Type B pancreatic cell (in vitro differentiated cells): ENCODE data around the gene ZCWPW1. TPM values are rescaled to one million over a fixed set of nuclear protein-coding genes. Genes with fewer than 3 reads are reported as not detected.
"Not testable (repeated sequence)": the region's sequence is repeated elsewhere in the genome, so short reads cannot be mapped to it uniquely, and the experiment has no call there.

ENCODE experiments used
- DNase-seq: peaks from one replicate; pipeline ENCODE4 v3.0.0; 2021; ENCODE audit warnings: mixed read lengths; ENCODE audit not compliant: unreplicated experiment; ENCODE audit errors: extremely low spot score
- H3K27ac Mint-ChIP-seq: 2 replicates; pipeline ENCODE4 v1.8.0; 2021; ENCODE audit warnings: mild to moderate bottlenecking, mixed read lengths
- H3K27me3 Mint-ChIP-seq: 2 replicates; pipeline ENCODE4 v1.8.0; 2021; ENCODE audit warnings: mixed read lengths
- H3K36me3 Mint-ChIP-seq: 2 replicates; pipeline ENCODE4 v1.8.0; 2021; ENCODE audit warnings: mixed read lengths
- H3K4me1 Mint-ChIP-seq: one replicate; pipeline ENCODE4 v1.8.0; 2021; ENCODE audit warnings: mixed read lengths; ENCODE audit not compliant: unreplicated experiment
- H3K4me3 Mint-ChIP-seq: 2 replicates; pipeline ENCODE4 v1.8.0; 2021; ENCODE audit warnings: mild to moderate bottlenecking, mixed read lengths
- H3K9me3 Mint-ChIP-seq: 2 replicates; pipeline ENCODE4 v1.8.0; 2021; ENCODE audit warnings: mixed read lengths
- total RNA-seq: library from RNA; stranded (reverse); gene quantifications from 2 replicates; pipeline ENCODE4 v1.2.1, GENCODE V29; 2021; ENCODE audit warnings: low replicate concordance
- TF ChIP-seq, protein P1 (sequence below): fragments of 200-600 bp; sonication (generic); conservative IDR thresholded peaks from 2 replicates; pipeline ENCODE4 v1.5.0; 2021; ENCODE audit warnings: antibody characterized with exemption, mild to moderate bottlenecking

ZCWPW1 gene
- total RNA-seq, 1 donor from 2014 or later = 2.7 TPM

GRCh38 chr7:100389437-100390088 is 38.9 kb downstream of the ZCWPW1 start:
- TF ChIP-seq, protein P1, sequence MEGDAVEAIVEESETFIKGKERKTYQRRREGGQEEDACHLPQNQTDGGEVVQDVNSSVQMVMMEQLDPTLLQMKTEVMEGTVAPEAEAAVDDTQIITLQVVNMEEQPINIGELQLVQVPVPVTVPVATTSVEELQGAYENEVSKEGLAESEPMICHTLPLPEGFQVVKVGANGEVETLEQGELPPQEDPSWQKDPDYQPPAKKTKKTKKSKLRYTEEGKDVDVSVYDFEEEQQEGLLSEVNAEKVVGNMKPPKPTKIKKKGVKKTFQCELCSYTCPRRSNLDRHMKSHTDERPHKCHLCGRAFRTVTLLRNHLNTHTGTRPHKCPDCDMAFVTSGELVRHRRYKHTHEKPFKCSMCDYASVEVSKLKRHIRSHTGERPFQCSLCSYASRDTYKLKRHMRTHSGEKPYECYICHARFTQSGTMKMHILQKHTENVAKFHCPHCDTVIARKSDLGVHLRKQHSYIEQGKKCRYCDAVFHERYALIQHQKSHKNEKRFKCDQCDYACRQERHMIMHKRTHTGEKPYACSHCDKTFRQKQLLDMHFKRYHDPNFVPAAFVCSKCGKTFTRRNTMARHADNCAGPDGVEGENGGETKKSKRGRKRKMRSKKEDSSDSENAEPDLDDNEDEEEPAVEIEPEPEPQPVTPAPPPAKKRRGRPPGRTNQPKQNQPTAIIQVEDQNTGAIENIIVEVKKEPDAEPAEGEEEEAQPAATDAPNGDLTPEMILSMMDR = no peak
- peaks cover 12% of the 10 kb centered on the region for H3K27me3 Mint-ChIP-seq
- no peak for DNase-seq
- H3K9me3 Mint-ChIP-seq = no peaks in the 10 kb centered on the region
- no peak overlapping the region for H3K27ac Mint-ChIP-seq
- no peak overlapping the region for H3K4me3 Mint-ChIP-seq
- H3K4me1 Mint-ChIP-seq = peaks cover 6% of the 10 kb centered on the region
- H3K36me3 Mint-ChIP-seq = no peaks in the 10 kb centered on the region

DNA sequence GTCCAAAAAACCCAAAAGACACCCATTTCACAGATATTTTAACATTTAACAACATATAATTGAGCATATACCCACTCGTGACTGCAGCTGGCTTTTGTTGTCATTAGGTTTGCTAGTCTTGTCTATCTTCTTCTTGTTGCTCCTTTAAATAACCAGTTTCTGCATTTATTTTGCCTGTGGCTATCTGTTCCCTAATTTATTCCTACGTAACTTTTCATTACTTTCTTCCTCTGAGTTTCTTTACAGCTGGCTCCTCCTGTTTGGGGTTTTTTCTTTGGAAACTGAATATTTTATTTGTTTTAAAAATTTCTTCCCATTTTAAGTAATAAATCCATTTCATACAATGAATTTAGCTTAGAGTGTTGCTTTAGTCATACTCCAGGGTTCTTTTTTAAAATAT is 40.8 kb downstream of the ZCWPW1 start:
- Mint-ChIP-seq H3K27ac (no peak overlapping the region), H3K27me3 (peaks cover 6% of the 10 kb centered on the region), H3K4me1 (peaks cover 6% of the 10 kb centered on the region), H3K4me3 (no peak overlapping the region), H3K9me3 (no peaks in the 10 kb centered on the region), H3K36me3 (no peaks in the 10 kb centered on the region)
- TF ChIP-seq, protein P1 = no peak
- DNase-seq = no peak

DNA sequence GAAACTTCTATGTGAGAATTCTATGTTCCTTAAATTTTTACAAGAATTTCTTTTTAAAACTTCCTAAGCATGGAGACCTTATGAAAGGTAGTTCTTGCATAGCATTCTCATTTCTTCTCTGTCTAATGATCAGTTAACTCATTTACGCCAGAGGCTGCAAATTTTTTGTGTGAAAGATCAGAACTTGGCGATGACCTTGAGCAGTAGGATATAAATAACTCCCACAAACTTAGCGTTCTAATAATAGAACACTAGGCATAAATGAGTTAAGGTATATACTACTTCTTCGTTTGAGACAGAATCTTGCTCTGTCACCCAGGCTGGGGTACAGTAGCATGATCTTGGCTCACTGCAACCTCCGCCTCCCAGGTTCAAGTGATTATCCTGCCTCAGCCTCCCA is 41.6 kb downstream of the ZCWPW1 start:
- TF ChIP-seq, protein P1 = no peak
- Mint-ChIP-seq H3K36me3 (no peaks in the 10 kb centered on the region), H3K27me3 (peaks cover 6% of the 10 kb centered on the region), H3K4me1 (peaks cover 6% of the 10 kb centered on the region), H3K4me3 (no peak overlapping the region), H3K9me3 (no peaks in the 10 kb centered on the region), H3K27ac (no peak overlapping the region)
- DNase-seq = no peak

DNA sequence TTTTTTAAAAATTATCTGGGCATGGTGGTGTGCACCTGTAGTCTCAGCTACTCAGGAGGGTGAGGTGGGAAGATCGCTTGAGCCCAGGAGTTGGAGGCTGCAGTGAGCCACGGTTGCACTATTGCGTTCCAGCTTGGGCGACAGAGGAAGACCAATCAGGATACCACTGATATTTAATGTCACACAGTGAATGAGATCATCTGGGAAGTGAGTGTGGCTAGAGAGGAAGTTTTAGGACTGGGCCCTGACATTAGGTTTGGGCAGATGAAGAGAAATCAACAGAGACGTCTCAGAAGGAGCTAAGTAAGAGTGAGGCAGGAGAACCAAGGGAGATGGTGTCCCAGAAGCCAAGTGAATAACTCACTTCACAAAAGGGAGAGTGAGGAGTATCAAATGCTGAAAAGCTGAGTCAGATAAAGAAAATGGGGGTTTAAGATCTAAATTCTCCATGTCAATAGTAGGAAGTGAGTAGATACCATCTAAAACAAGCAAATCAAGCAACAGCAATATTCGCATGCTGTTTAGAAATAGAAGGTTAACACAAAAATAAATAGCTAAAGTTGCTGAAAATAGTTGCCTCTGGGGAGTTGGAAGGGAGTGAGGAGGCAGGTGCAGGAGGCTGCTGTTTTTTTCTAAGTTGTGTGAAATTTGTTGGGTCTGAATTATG is 43.7 kb downstream of the ZCWPW1 start:
- peaks cover 3% of the 10 kb centered on the region for H3K27me3 Mint-ChIP-seq
- TF ChIP-seq, protein P1 = no peak

GRCh38 chr7:100382234-100382853 is 46.2 kb downstream of the ZCWPW1 start:
- not testable (repeated sequence) for H3K4me1 Mint-ChIP-seq, H3K27ac Mint-ChIP-seq, H3K9me3 Mint-ChIP-seq, H3K4me3 Mint-ChIP-seq, DNase-seq, H3K27me3 Mint-ChIP-seq, H3K36me3 Mint-ChIP-seq

More for the DNA sequence above, 43.7 kb downstream of the ZCWPW1 start:
- H3K4me3 Mint-ChIP-seq = no peak overlapping the region
- H3K36me3 Mint-ChIP-seq = no peaks in the 10 kb centered on the region
- no peak overlapping the region for H3K27ac Mint-ChIP-seq
- no peaks in the 10 kb centered on the region for H3K9me3 Mint-ChIP-seq
- no peak for DNase-seq
- no peaks in the 10 kb centered on the region for H3K4me1 Mint-ChIP-seq

DNA sequence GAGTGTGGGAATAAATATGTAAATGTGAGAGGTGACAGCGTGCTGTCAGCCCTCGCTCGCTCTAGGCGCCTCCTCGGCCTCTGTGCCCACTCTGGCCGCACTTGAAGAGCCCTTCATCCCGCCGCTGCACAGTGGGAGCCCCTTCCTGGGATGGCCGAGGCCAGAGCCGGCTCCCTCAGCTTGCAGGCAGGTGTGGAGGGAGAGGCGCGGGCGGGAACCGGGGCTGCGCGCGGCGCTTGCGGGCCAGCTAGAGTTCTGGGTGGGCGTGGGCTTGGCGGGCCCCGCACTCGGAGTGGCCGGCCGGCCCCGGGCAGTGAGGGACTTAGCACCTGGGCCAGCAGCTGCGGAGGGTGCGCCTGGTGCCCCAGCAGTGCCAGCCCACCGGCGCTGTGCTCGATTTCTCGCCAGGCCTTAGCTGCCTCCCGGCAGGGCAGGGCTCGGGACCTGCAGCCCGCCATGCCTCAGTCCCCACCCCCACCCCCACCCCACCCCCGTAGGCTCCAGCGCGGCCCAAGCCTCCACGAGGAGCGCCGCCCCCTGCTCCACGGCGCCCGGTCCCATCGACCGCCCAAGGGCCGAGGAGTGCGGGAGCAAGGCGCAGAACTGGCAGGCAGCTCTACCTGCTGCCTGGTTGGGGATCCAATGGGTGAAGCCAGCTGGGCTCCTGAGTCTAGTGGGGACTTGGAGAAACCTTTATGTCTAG is 46.8 kb downstream of the ZCWPW1 start:
- H3K27me3 Mint-ChIP-seq, DNase-seq, H3K27ac Mint-ChIP-seq, H3K36me3 Mint-ChIP-seq, H3K4me1 Mint-ChIP-seq, H3K9me3 Mint-ChIP-seq, H3K4me3 Mint-ChIP-seq: not testable (repeated sequence)
